ENCODE results near the gene MFN2.
"Not testable (repeated sequence)": the region's sequence is repeated elsewhere in the genome, so short reads cannot be mapped to it uniquely, and the experiment has no call there.

MFN2 gene

DNA sequence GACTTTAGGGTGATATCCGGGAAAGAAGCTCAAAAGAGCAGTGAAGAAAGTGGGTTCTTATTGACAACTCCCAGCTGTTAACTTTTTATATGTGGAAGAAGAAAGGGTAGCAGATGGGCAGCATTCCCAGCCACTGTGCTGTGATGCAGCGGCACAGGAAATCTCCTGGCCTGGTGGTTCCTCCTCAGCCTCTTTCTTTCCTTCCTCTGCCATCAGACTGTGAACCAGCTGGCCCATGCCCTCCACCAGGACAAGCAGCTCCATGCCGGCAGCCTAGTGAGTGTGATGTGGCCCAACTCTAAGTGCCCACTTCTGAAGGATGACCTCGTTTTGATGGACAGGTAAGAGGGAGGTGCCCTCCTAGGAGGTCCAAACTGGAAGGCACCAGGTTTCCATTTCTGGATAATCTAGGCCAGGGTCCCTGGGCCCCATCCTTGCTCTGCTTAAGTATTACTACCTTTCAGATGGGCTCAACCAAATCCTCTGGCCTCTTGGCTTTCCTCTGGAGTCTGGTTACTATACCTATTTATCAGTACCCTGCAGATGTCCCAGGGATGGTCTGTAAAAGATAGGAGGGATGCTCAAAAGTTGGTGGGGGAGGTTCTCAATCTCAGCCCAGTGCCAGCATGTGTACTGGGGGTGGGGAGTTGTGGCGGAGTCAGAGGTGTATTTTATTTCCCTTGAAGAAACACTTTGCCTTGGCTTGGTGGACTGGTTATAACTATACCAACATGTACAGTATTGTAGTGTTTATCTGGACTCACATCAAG lies 17.0 kb downstream of the MFN2 start:
- DNase-seq (ENCODE audit: low read depth, low spot score) = no peak

DNA sequence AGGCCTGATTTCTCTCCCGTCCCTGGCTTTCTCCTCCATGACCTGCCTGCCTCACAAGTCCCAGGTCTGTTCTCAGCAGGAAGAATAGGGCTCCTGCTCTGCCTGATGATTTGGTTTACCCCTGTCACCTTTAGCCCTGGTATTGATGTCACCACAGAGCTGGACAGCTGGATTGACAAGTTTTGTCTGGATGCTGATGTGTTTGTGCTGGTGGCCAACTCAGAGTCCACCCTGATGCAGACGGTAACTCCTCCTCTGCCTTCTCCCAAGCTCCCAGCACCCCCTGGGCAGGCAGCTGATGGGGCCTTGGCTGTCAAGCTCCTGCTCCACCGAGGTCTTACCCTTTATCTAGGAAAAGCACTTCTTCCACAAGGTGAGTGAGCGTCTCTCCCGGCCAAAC lies 18.4 kb downstream of the MFN2 start:
- no peak for DNase-seq (ENCODE audit: low read depth, low spot score)

DNA sequence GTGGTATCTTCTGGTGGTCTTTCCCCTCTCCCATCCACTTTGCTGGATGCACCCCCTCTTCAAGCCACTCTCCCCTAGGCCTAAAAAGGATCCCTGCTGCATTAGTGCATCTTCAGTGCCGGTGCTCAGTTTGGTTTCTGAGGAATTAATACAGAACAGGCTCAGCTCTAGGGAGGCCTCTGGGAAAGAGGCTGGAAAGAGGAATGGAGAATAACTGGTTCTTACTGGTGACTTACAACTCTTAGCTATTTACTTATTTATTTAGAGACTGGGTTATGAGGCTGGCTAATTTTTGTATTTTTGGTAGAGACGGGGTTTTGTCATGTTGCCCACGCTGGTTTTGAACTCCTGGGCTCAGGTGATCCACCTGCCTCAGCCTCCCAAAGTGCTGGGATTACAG lies 19.0 kb downstream of the MFN2 start:
- no peak for DNase-seq (ENCODE audit: low read depth, low spot score)

DNA sequence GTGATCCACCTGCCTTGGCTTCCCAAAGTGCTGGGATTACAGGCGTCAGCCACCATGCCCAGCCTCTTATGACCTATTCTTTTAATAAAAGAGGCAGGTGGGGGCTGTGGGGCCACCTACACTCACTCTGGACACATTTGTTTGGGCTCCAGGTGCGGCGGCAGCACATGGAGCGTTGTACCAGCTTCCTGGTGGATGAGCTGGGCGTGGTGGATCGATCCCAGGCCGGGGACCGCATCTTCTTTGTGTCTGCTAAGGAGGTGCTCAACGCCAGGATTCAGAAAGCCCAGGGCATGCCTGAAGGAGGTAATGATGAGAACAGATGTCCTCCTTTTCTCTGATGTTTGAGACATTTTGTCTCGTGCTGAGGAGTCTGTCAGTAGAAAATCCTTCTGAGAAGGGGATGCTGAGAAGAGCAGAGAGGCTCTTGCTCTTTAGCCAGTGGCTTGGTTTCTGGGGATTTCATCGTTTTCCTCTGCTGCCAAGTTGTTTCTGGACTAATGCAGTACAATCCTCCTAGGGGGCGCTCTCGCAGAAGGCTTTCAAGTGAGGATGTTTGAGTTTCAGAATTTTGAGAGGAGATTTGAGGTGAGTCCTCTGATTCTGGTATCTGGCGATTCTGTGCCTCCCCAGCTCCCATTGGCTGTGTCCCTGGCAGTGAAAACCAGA lies 21.1 kb downstream of the MFN2 start:
- no peak for DNase-seq (ENCODE audit: low read depth, low spot score)

DNA sequence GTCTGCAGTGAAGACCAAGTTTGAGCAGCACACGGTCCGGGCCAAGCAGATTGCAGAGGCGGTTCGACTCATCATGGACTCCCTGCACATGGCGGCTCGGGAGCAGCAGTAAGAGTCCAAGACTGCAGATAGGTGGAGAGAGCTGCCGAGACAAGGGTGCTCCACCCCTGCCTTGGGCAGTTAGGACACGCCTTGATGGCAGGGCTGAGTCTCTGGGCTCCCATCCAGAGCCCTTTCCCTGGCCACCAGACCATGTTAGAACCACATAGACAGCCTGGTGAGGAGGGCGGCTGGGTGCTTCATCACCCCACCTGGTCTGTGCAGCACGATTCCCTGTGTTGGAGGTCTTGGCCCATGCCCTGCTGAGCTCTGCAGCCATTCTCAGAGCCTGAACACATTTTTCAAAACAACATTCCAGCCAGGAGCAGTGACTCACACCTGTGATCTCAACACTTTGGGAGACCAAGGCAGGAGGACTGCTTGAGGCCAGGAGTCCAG lies 21.8 kb downstream of the MFN2 start:
- no peak for DNase-seq (ENCODE audit: low read depth, low spot score)

DNA sequence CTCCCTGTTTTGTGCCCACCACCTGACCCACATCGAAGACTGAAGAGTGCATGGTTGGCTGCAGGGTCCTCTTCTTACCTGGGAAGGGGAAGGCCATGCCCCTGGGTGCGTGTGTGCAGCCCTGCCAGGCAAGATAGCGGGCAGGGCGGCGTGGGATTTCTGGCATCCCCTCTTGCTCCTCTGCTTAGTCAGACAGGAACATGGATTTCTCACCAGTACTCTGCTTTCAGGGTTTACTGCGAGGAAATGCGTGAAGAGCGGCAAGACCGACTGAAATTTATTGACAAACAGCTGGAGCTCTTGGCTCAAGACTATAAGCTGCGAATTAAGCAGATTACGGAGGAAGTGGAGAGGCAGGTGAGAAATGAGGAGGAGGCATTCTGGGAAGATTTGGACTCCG lies 23.5 kb downstream of the MFN2 start:
- DNase-seq (ENCODE audit: low read depth, low spot score) = no peak

DNA sequence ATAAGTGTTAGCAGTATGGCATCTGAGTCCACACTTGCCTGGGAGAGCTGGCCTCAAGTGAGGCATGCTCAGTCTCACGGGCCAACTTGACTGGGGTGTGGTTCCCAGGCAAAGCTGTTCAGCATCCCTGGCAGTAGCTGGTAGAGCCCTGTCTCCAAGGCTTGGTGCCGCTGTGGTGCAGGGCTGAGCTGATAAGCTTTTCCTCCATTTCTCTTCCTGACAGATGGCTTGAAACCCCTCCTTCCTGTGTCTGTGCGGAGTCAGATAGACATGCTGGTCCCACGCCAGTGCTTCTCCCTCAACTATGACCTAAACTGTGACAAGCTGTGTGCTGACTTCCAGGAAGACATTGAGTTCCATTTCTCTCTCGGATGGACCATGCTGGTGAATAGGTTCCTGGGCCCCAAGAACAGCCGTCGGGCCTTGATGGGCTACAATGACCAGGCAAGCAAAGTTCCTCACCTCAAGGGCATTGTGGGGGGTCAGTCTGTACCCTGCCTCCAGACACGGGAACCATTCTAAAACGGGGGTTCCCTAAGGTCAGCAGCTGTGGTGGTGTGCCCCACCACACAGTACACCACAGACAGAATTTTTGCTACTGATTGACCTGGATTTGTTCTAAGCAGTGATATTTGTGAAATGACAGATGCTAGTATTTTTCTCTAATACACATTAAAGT lies 25.4 kb downstream of the MFN2 start:
- DNase-seq (ENCODE audit: low read depth, low spot score) = no peak

DNA sequence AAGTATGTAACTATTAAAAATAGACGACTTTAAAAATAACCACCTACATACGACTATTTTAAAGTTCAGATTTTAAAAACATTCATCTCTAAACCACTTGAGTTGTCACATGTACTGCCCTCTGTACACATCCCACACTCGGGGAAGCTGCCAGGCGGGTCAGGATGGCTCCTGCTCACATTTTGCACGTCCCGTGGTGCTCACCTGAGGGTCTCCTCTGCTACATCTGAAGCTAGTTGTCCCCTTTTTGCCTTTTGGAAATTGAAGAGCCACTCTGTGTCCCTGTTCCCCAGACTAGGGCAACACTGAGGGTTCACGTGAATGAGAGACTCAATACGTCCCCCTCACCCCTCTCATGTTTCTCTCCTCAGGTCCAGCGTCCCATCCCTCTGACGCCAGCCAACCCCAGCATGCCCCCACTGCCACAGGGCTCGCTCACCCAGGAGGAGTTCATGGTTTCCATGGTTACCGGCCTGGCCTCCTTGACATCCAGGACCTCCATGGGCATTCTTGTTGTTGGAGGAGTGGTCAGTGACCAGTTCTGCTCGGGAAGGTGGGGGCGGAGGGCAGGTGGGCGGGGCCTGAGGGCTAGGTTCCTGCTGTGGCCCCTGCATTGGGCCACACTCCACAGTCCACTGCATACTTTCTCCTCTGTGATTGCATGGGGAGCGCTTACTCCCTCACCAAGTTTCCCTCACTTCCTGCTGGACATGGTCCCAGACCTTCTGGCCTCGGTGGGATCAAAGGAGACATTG lies 26.1 kb downstream of the MFN2 start:
- no peak for DNase-seq (ENCODE audit: low read depth, low spot score)

DNA sequence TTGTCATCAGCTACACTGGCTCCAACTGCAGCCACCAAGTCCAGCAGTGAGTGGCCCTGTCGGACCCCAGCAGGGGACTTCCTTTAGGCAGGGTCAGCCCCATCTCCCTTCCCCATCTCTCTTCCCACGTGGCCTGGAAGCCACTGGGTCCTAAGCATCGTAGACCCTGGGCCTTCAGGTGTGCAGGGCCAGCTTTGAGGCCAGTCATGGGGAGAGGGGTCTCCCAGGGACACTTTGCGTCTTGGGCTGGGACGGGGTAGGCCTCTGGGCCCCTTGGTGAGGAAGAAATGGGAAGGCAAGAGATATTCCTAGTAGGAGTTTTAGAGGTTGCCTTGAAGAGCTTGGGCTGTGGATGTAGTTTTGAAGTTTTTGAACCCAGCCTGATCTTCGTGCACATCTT lies 27.0 kb downstream of the MFN2 start:
- no peak for DNase-seq (ENCODE audit: low read depth, low spot score)

DNA sequence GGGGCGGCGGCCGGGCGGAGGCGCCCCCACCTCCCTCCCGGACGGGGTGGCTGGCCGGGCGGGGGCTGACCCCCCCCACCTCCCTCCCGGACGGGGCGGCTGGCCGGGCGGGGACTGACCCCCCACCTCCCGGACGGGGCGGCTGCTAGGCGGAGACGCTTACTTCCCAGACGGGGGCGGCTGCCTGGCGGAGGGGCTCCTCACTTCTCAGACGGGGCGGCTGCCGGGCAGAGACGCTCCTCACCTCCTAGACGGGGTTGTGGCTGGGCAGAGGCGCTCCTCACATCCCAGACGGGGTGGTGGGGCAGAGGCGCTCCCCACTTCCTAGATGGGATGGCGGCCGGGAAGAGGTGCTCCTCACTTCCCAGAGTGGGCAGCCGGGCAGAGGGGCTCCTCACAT lies 28.1 kb downstream of the MFN2 start:
- DNase-seq (ENCODE audit: low read depth, low spot score) = not testable (repeated sequence)

DNA sequence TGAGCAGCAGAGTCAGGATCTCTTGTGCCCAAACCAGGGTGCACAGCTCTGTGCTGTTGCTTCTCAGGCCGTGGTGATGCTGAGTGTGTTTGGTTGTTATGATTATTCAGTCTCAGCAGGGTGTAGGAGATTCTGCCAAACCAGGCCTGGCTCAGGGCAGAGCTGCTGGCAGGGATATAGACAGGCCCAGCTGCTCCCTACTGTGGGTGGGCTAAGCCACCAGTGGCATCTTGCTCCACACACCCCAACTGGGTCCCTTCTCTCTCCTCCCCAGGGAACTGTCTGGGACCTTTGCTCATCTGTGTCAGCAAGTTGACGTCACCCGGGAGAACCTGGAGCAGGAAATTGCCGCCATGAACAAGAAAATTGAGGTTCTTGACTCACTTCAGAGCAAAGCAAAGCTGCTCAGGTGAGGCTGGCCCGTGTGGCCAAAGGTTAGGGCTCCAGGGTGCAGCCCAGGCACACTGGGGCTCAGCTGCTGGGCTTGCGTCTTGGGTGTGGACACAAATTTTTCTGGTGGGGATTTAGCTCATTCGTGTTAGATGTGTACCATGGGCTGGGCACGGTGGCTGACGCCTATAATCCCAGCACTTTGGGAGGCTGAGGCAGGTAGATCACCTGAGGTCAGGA lies 29.2 kb downstream of the MFN2 start:
- no peak for DNase-seq (ENCODE audit: low read depth, low spot score)

DNA sequence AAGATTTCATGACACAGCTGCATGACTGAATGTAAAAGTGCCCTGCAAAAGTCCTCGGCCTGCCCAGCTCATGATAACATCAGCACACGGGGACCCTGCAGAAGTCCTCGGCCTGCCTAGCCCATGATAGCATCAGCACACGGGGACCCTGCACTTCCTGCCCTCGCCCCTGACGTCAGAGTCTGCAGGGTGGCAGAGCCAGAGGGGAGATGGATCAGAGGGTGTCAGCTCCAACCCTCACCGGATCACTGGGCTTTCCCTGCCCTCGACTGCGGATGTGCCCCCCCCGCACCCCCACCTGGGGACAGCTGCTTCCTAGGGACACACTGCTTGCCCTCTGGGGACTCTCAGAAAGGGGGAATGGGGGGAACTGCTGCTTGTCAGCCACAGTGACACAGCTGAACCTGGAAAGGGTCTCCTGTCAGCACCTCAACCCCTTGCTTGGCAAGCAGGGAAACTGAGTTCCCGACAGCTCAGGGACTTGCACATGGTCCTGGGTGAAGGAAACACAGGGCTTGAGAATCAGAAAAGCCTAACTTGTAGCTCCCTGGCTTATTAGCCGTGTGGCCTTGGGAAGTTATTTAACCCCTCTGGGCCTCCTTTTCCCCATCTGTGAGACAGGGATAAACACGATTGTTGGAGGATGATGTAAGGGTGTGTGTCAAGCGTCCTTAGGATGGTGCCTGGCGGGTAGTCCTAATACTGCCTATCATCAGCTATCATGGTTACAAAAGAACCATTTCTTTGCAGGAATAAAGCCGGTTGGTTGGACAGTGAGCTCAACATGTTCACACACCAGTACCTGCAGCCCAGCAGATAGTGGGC lies 30.7 kb downstream of the MFN2 start:
- no peak for DNase-seq (ENCODE audit: low read depth, low spot score)

DNA sequence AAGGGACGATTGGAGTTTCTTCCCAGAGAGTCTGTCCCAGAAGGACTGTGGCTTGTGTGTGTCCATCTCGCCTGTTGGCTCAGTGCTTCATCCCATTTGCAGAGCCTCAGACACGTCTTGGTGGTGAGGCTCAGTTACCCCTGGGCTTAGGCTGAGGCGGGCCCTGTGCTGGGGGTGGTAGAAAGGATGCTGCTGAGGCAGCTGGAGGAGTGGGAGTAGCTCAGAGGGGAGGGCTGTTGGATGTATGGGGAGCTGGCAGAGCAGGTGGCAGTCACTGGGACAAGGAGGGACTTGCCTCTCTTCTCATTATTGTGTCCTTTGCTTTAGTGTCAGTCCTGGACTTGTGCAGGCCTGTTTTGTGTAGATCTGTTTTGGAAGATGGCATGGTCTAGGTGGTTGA lies 31.8 kb downstream of the MFN2 start:
- no peak for DNase-seq (ENCODE audit: low read depth, low spot score)

DNA sequence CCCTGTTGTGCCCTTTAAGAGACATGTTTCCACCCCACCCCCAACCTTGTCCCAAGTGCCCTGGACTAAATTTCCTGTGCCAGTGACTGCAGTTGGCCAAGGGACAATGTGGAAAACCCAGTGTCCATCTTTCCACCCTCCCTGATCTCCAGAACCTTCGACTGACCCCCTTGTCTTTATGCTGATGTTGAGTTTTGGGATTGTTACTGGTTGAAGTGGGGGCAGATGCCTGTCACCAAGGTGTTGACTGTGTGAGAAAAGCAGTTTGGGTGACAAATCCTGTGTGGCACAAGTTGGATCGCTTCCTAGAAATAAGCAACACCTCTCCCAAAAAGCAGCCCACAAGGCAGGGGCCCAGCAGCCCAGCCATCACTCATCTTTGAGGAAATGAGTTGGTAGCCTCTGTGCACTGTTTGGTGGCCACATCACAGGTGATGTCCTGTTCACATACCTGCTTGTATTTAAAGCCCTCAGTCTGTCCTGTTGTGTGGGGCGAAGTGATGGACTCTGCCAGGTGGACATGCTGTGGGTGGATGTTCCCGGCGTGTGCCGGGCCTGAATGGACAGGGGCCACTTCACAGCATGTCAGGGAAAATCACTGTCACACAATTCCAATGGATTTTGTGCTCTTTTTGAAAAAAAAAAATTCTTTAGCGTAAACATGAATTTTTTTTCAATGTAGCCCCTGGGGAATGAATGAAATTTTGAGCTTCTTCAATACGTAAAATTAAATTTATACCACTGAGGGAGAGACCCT lies 32.5 kb downstream of the MFN2 start:
- no peak for DNase-seq (ENCODE audit: low read depth, low spot score)

DNA sequence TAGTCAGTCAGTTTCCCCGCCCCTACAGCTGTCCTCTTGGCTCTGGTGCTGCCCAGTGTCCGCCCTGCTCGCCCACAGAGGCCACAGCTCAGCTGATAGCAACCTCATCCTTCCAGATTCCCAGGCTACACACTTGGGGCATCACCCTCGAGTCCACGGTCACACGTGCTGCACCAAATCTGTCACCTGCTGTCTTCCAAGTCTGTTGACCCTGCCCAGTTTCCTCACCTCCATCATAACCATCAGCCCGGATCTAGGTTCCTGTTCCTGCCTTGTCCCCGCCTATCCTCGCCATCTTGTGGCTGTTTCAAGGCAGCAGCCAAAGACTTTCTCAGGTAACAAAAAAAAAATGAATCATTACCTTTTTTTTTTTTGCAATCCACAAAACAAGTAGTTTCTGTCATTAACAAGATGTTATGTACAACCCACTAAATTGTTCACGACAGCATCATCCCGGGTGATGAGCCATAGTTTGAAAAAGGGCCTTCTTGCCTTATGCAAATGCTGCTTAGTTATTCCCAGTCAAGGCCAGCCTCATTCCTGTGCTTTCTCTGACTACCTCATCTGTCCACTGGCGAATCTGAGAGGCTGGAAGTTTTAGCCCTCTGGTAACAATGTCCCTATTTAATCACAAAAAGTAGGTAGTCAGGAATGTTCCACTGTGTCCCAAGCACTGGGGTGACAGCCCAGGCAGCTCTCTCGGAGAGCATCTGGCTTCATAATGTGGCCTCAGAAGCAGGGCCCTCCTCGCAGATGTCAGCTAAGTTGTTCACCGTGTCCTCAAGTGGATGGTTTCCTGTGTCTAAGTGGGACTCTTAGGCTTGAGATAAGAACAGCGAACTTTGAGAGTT lies 34.1 kb downstream of the MFN2 start:
- DNase-seq (ENCODE audit: low read depth, low spot score) = no peak

DNA sequence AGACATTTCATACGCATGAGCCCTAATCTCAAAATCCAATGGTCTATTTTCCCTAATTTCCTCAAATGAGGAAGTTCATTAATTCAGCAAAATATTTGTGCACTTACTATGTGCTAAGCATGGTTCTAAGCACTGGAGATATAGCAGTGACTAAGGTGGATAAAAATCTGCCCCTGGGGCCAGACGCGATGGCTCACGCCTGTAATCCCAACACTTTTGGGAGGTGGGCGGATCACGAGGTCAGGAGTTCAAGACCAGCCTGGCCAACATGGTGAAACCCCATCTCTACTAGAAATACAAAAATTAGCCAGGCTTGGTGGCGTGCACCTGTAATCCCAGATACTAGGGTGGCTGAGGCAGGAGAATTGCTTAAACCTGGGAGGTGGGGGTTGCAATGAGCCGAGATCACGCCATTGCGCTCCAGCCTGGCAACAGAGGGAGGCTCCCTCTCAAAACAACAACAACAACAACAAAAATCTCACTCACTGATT lies 34.8 kb downstream of the MFN2 start:
- DNase-seq (ENCODE audit: low read depth, low spot score) = no peak

DNA sequence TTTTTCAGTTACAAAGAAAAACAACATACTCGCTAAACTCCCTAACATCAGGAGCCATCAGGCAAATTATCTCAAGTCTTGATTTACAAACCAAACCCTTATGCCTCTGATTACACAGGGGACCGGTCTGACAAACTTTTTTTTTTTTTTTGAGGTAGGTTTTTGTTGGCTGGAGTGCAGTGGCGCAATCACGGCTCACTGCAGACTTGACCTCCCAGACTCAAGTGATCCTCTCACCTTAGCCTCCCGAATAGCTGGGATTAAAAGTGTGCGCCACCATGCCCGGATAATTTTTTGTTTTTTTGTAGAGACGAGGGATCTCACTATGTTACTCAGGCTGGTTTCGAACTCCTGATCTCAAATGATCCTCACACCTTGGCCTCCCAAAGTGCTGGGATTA lies 35.3 kb downstream of the MFN2 start:
- DNase-seq (ENCODE audit: low read depth, low spot score) = no peak

DNA sequence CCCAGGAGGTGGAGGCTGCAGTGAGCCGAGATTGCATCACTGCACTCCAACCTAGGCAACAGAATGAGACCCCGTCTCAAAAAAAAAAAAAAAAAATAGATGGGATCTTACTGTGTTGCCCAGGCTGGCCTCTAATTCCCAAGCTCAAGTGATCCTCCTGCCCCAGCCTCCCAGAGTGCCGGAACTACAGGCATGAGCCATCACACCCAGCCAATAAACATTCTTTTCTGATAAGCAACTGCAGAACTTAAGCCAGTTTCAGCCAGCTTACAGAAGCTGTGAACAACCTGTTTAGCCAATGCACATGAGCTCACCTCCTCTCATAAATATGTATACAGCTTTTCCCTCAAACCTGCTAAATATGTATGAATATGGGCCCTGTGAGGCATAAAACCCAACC lies 35.9 kb downstream of the MFN2 start:
- no peak for DNase-seq (ENCODE audit: low read depth, low spot score)

All from brain pericyte (primary cell).